Left lobe of liver (tissue), 2 donors: ENCODE measurements around the gene MEI4. TPM values are rescaled to one million over a fixed set of nuclear protein-coding genes. Genes with fewer than 3 reads are reported as not detected.
"Not testable (repeated sequence)": the region's sequence is repeated elsewhere in the genome, so short reads cannot be mapped to it uniquely, and the experiment has no call there.

Experiments used
- ATAC-seq: fragments of 200-7000 bp; cut with Tn5 transposase; one replicate; pipeline ENCODE4 v1.9.1; 2020; ENCODE audit warnings: mild to moderate bottlenecking, moderate library complexity
- DNase-seq: peaks from one replicate; pipeline ENCODE4 v3.0.0-alpha.2; 2020; ENCODE audit warnings: low spot score
- total RNA-seq: library from RNA; stranded (reverse); gene quantifications from one replicate; pipeline ENCODE4 v1.2.1, GENCODE V29; 2021
- donor health status: DM: no; HTN: no; CAD: no; lungs with moderate emphysema.
- donor health status: DM: no; HTN: yes; CAD: no.

The MEI4 gene
- total RNA-seq: 0.10 TPM

- DNase-seq: no peak
- ATAC-seq: no peak
Measured at GRCh38 chr6:77652739-77653138, at the start of gene MEI4. Gene MEI4 (plus strand): TSS chr6:77653039. CDS start chr6:77690672, 37,633 bp downstream.

GRCh38 chr6:77604476-77604875, 48.4 kb upstream of the MEI4 start:
- ATAC-seq (no peak), DNase-seq (no peak)

GRCh38 chr6:77607004-77607403, 45.8 kb upstream of the MEI4 start:
- DNase-seq (no peak), ATAC-seq (no peak)

- no peak for ATAC-seq
- DNase-seq: no peak
Measured at GRCh38 chr6:77609106-77609505, 43.7 kb upstream of the MEI4 start.

- ATAC-seq (no peak), DNase-seq (no peak)
Measured at GRCh38 chr6:77619114-77619513, 33.7 kb upstream of the MEI4 start.

- DNase-seq (no peak), ATAC-seq (peak; percentile 78)
Measured at GRCh38 chr6:77620278-77620882, 32.5 kb upstream of the MEI4 start.

GRCh38 chr6:77624515-77624914, 28.3 kb upstream of the MEI4 start:
- ATAC-seq: no peak
- no peak for DNase-seq

GRCh38 chr6:77626426-77626825, 26.4 kb upstream of the MEI4 start:
- ATAC-seq (no peak), DNase-seq (no peak)

- no peak for DNase-seq
- ATAC-seq: no peak
Measured at GRCh38 chr6:77630014-77630413, 22.8 kb upstream of the MEI4 start.

GRCh38 chr6:77633471-77633870, 19.4 kb upstream of the MEI4 start:
- no peak for DNase-seq
- ATAC-seq: no peak

- DNase-seq (no peak), ATAC-seq (no peak)
Measured at GRCh38 chr6:77633993-77634715, 18.7 kb upstream of the MEI4 start.

GRCh38 chr6:77638129-77638830, 14.6 kb upstream of the MEI4 start:
- DNase-seq: no peak
- no peak for ATAC-seq

GRCh38 chr6:77644102-77644705, 8.6 kb upstream of the MEI4 start:
- ATAC-seq (no peak), DNase-seq (no peak)

- peak; percentile 92 for ATAC-seq
Measured at GRCh38 chr6:77650098-77650663, 2.7 kb upstream of the MEI4 start.

GRCh38 chr6:77653816-77654215, 977 bp downstream of the MEI4 start:
- ATAC-seq (peak; percentile 43), DNase-seq (no peak)

More at GRCh38 chr6:77650098-77650663, 2.7 kb upstream of the MEI4 start:
- no peak for DNase-seq

GRCh38 chr6:77655035-77655434, 2.2 kb downstream of the MEI4 start:
- DNase-seq, ATAC-seq: not testable (repeated sequence)

GRCh38 chr6:77656999-77657764, 4.3 kb downstream of the MEI4 start:
- no peak for ATAC-seq
- DNase-seq: no peak

- ATAC-seq: no peak
- no peak for DNase-seq
Measured at GRCh38 chr6:77666340-77666739, 13.5 kb downstream of the MEI4 start.

- DNase-seq (no peak), ATAC-seq (no peak)
Measured at GRCh38 chr6:77666846-77667245, 14.0 kb downstream of the MEI4 start.

- ATAC-seq (no peak), DNase-seq (no peak)
Measured at GRCh38 chr6:77669913-77670312, 17.1 kb downstream of the MEI4 start.

GRCh38 chr6:77674211-77674610, 21.4 kb downstream of the MEI4 start:
- no peak for ATAC-seq
- DNase-seq: no peak
